HepG2 (cell line): Measurements from ENCODE around the gene STX4. TPM values are rescaled to one million over a fixed set of nuclear protein-coding genes. Genes with fewer than 3 reads are reported as not detected.
A peak's percentile ranks its signal among the peaks of the same experiment; 100 is the strongest.

ENCODE experiments used
- FOXJ3 ChIP-seq: sonication (generic); formaldehyde crosslinking; IDR thresholded peaks from 2 replicates; pipeline ENCODE4 v1.4.0; 2020; ENCODE audit warnings: missing genetic modification reagents, mild to moderate bottlenecking, borderline replicate concordance
- FUBP1 ChIP-seq: sonication (generic); formaldehyde crosslinking; IDR thresholded peaks from 2 replicates; pipeline ENCODE4 v1.5.1; 2020; ENCODE audit warnings: missing genetic modification reagents, mild to moderate bottlenecking, borderline replicate concordance
- LRRFIP1 ChIP-seq: sonication (generic); formaldehyde crosslinking; conservative IDR thresholded peaks from 2 replicates; pipeline ENCODE4 v1.4.0; 2020; ENCODE audit warnings: missing genetic modification reagents
- SOX13 ChIP-seq, 3 experiments: fragments of 450-650 bp in 1 of 3; sonication (generic) in 1 of 3; formaldehyde crosslinking in 1 of 3; IDR thresholded peaks in 2 of 3; conservative IDR thresholded peaks in 1 of 3; 2 replicates each; pipeline versions ENCODE4 v1.5.0 to v1.6.1; 2016 to 2020; ENCODE audit warnings: antibody characterized with exemption in 1 of 3, mild to moderate bottlenecking in 1 of 3, missing compliant biosample characterization in 1 of 3, missing genetic modification reagents in 1 of 3, moderate library complexity in 1 of 3
- ZBTB38 ChIP-seq: sonication (generic); formaldehyde crosslinking; IDR thresholded peaks from 2 replicates; pipeline ENCODE4 v1.5.1; 2020; ENCODE audit warnings: mild to moderate bottlenecking, missing genetic modification reagents
- ZNF142 ChIP-seq: sonication (generic); formaldehyde crosslinking; IDR thresholded peaks from 2 replicates; pipeline ENCODE4 v1.4.0; 2020; ENCODE audit warnings: missing genetic modification reagents
- ZNF296 ChIP-seq: sonication (generic); formaldehyde crosslinking; conservative IDR thresholded peaks from 2 replicates; pipeline ENCODE4 v1.5.0; 2020; ENCODE audit warnings: mild to moderate bottlenecking, missing genetic modification reagents
- ZNF484 ChIP-seq: sonication (generic); formaldehyde crosslinking; IDR thresholded peaks from 2 replicates; pipeline ENCODE4 v1.5.1; 2020; ENCODE audit warnings: mild to moderate bottlenecking, low read depth, missing genetic modification reagents, borderline replicate concordance
- ZNF569 ChIP-seq: sonication (generic); formaldehyde crosslinking; IDR thresholded peaks from 2 replicates; pipeline ENCODE4 v1.5.0; 2020; ENCODE audit warnings: mild to moderate bottlenecking, missing genetic modification reagents, moderate library complexity, borderline replicate concordance
- polyA plus RNA-seq, 8 experiments: library from polyadenylated mRNA; depleted of rRNA in 3 of 8; stranded (reverse) in 7 of 8; unstranded in 1 of 8; fragments of >200 nt; fragmentation: Illumina TruSeq in 4 of 8; extraction: Trizol in 4 of 8; gene quantifications; 2 replicates each; pipeline versions ENCODE4 v1.2.1 to v1.2.3, GENCODE V29; 2011 to 2016; ENCODE audit warnings: low read depth in 4 of 8, missing spikeins in 1 of 8, mixed read lengths in 1 of 8; ENCODE audit not compliant: insufficient read depth in 1 of 8
- total RNA-seq, 5 experiments: library from RNA; depleted of rRNA; stranded (reverse); fragments of >200 nt; fragmentation: Illumina TruSeq; extraction: Trizol; gene quantifications; 2 replicates each; pipeline ENCODE4 v1.2.3, GENCODE V29; 2016; ENCODE audit warnings: low read depth in 1 of 5
- TF ChIP-seq, protein P1 (sequence below): sonication (generic); formaldehyde crosslinking; IDR thresholded peaks from 2 replicates; pipeline ENCODE4 v1.4.0; 2020; ENCODE audit warnings: missing genetic modification reagents, borderline replicate concordance

The STX4 gene
- total and polyA plus RNA-seq, 2 of the 13 experiments (the other 11 are each of a cell fraction or from before 2014, with no cell fraction given), result 29.2 to 34.6 TPM

GRCh38 chr16:31032736-31033708 lies at the start of gene STX4 (continued):
- TF ChIP-seq ZBTB38 (CRISPR knock-in tag), result peak; percentile 78
- peak; percentile 81; the same call in 1 of the 2 replicates for TF ChIP-seq LRRFIP1 (CRISPR knock-in tag)
- TF ChIP-seq ZNF142 (CRISPR knock-in tag), result no peak; the same call in none of the 2 replicates
- TF ChIP-seq SOX13 (IDR thresholded peaks at IDR 0.05), result no peak
- no peak for TF ChIP-seq SOX13 (CRISPR knock-in tag; conservative IDR thresholded peaks at IDR 0.05 in 1 of 2, IDR thresholded peaks at IDR 0.05 in 1 of 2)
- no peak for TF ChIP-seq ZNF484
- no peak for TF ChIP-seq ZNF296 (CRISPR knock-in tag)
- TF ChIP-seq ZNF569 (CRISPR knock-in tag), result no peak
- TF ChIP-seq FOXJ3, result no peak
- TF ChIP-seq, protein P1, sequence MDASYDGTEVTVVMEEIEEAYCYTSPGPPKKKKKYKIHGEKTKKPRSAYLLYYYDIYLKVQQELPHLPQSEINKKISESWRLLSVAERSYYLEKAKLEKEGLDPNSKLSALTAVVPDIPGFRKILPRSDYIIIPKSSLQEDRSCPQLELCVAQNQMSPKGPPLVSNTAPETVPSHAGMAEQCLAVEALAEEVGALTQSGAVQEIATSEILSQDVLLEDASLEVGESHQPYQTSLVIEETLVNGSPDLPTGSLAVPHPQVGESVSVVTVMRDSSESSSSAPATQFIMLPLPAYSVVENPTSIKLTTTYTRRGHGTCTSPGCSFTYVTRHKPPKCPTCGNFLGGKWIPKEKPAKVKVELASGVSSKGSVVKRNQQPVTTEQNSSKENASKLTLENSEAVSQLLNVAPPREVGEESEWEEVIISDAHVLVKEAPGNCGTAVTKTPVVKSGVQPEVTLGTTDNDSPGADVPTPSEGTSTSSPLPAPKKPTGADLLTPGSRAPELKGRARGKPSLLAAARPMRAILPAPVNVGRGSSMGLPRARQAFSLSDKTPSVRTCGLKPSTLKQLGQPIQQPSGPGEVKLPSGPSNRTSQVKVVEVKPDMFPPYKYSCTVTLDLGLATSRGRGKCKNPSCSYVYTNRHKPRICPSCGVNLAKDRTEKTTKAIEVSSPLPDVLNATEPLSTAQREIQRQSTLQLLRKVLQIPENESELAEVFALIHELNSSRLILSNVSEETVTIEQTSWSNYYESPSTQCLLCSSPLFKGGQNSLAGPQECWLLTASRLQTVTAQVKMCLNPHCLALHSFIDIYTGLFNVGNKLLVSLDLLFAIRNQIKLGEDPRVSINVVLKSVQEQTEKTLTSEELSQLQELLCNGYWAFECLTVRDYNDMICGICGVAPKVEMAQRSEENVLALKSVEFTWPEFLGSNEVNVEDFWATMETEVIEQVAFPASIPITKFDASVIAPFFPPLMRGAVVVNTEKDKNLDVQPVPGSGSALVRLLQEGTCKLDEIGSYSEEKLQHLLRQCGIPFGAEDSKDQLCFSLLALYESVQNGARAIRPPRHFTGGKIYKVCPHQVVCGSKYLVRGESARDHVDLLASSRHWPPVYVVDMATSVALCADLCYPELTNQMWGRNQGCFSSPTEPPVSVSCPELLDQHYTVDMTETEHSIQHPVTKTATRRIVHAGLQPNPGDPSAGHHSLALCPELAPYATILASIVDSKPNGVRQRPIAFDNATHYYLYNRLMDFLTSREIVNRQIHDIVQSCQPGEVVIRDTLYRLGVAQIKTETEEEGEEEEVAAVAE (CRISPR knock-in tag), result peak; percentile 85; the same call in 1 of the 2 replicates
- 0 out of 2 replicates have a peak, but pooled peaks have one; percentile 20 for TF ChIP-seq FUBP1
